ACC112 (cell line): ENCODE results near the gene FXYD2.

Source experiments
- H2AFZ ChIP-seq: fragments of 200-600 bp; sonication (generic); one replicate; pipeline ENCODE4 v1.6.0; 2017; ENCODE audit warnings: antibody characterized with exemption, low read length; ENCODE audit not compliant: unreplicated experiment
- H3K27ac ChIP-seq: fragments of 200-600 bp; sonication (generic); 2 replicates; pipeline ENCODE4 v1.5.1; 2014; ENCODE audit warnings: low read depth, mild to moderate bottlenecking, antibody characterized with exemption, low read length, moderate library complexity
- H3K27me3 ChIP-seq: fragments of 200-600 bp; sonication (generic); 2 replicates; pipeline ENCODE4 v1.6.1; 2014; ENCODE audit warnings: mild to moderate bottlenecking, antibody characterized with exemption, low read length, moderate library complexity, mixed read lengths; ENCODE audit not compliant: insufficient read depth
- H3K36me3 ChIP-seq: fragments of 200-600 bp; sonication (generic); 2 replicates; pipeline ENCODE4 v1.6.1; 2016; ENCODE audit warnings: mild to moderate bottlenecking, antibody characterized with exemption, low read length, moderate library complexity, mixed read lengths; ENCODE audit not compliant: insufficient read depth
- H3K4me1 ChIP-seq: fragments of 200-600 bp; sonication (generic); one replicate; pipeline ENCODE4 v1.6.1; 2016; ENCODE audit warnings: low read length, mixed read lengths; ENCODE audit not compliant: insufficient read depth, unreplicated experiment, control insufficient read depth
- H3K4me3 ChIP-seq: fragments of 200-600 bp; sonication (generic); 2 replicates; pipeline ENCODE4 v1.5.1; 2014; ENCODE audit warnings: mild to moderate bottlenecking, low read depth, low read length
- H3K79me2 ChIP-seq: fragments of 200-600 bp; sonication (generic); one replicate; pipeline ENCODE4 v1.6.0; 2016; ENCODE audit warnings: low read length; ENCODE audit not compliant: control insufficient read depth, unreplicated experiment, insufficient read depth

FXYD2 gene

DNA sequence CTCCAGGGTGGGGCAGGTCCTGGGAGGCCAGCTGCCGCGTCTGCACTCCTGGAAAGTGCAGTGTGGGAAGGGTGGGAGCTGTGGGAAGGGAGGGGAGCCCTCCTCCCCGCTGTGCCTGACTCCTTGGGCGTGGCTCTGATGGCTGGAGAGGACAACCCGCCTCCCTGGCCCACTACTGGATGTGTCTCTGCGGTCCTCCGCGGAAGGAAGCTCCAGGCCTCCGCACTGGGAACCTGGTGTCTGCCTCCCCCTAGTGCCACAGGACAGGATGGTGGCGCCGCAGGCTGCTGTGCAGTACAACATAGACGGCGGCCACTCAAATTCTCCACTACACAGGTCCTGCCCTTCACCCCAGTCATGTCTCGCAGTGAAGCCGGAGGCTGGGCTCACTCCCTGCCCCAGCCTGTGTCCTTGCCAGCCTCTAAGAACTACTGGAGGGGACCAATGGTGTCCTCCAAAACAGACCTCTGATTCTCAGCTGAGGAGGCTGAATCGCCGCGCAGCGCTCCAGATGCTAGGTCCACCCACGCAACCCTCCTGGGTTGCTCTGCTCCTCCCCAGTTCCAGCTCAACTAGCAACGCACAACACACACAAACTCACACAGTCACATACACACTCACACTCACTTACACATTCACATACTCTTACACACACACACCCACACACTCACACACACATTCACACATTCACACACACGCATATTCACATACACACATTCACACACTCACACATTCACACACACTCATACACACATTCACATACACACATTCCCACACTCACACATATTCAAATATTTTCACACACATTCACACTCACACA lies 15.1 kb downstream of the FXYD2 start:
- no peak overlapping the region for H2AFZ ChIP-seq
- H3K4me1 ChIP-seq: no peaks in the 10 kb centered on the region
- no peaks in the 10 kb centered on the region for H3K36me3 ChIP-seq
- no peak overlapping the region for H3K27ac ChIP-seq
- no peaks in the 10 kb centered on the region for H3K79me2 ChIP-seq
- H3K4me3 ChIP-seq: peak overlapping the region; percentile 54; the same call in 1 of the 2 replicates
- H3K27me3 ChIP-seq: peaks cover 11% of the 10 kb centered on the region; the same call in 1 of the 2 replicates

DNA sequence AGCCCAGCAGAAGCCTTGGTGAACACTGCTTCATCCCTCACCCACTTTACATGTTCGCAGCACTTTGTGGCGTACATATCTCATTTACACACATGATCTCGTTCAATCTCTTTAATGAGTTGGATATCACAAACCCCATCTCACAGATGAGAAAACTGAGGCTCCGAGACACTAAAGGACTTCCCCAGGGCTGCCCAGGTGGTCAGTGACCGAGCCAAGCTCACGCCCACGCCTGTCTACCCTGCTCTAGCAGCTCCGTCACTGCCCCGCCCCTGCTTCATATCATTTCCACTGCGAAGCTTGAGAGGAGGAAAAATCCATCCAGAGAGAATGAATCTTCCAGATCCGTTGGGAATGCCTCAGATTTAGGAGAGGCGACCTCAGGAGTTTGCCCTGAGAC lies 15.8 kb downstream of the FXYD2 start:
- no peaks in the 10 kb centered on the region for H3K4me1 ChIP-seq
- no peak overlapping the region for H2AFZ ChIP-seq
- 0 out of 2 replicates have a peak overlapping the region, but pooled peaks have one; percentile 14 for H3K4me3 ChIP-seq
- no peaks in the 10 kb centered on the region for H3K79me2 ChIP-seq
- no peak overlapping the region for H3K27ac ChIP-seq
- H3K27me3 ChIP-seq: peaks cover 11% of the 10 kb centered on the region; the same call in 1 of the 2 replicates
- no peaks in the 10 kb centered on the region for H3K36me3 ChIP-seq

DNA sequence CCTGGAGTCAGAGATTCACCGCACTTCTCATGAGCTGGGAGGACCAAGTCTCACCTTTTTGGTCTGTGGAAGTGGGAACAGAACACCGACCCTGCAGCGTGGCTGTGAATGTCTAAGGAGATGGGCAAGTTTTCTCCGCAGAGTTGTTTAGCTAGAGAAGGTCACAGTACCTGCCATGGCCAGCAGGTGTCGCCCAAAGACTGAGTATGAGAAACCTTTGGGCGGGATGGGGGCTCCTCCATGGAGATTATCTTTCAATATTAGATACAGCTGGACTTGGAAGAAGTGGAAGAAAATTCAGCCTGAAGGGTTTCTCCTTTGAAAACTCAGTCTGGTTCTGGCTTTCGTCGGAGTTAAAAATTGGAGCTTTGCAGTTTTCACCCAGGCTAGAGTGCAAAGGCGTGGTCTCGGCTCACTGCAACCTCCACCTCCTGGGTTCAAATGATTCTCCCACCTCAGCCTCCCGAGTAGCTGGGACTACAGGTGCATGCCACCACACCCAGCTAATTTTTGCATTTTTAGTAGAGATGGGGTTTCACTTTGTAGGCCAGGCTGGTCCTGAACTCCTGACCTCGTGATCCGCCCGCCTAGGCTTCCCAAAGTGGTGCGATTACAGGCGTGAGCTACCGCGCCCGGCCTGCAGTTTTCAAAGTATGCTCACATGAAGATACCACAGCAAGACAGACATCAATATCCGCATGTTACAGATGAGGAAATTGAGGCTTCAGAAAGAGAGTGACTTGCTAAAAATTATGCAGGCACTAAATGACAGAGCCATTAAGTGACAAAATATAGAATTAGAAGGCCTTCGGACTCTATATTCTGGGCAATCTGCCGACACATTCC lies 16.8 kb downstream of the FXYD2 start:
- no peak overlapping the region for H2AFZ ChIP-seq
- no peaks in the 10 kb centered on the region for H3K79me2 ChIP-seq
- no peak overlapping the region for H3K4me3 ChIP-seq

DNA sequence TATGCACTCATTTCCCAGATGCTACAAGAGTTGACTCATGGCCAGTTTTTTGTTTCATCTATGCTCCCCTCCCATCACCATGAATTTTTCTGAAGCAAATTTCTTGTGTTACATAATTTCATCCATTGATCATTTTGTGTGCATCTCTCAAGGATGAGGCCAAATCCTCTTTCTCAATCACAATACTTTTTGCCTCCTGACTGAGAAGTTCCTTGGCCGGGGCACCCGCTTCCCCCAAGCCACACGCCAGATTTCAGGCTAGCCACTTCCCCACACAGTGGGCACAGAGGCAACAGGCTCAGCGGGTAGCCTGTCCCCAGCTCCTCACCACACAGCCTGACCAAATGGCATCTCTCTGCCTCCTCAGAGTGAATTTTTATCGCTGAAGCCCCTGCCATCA lies 17.7 kb downstream of the FXYD2 start:
- Histone ChIP-seq H3K27ac (no peak overlapping the region), H3K4me3 (no peak overlapping the region), H3K36me3 (no peaks in the 10 kb centered on the region), H3K79me2 (no peaks in the 10 kb centered on the region), H3K27me3 (peaks cover 16% of the 10 kb centered on the region; the same call in 1 of the 2 replicates), H3K4me1 (no peaks in the 10 kb centered on the region), H2AFZ (no peak overlapping the region)

More for the DNA sequence above, 16.8 kb downstream of the FXYD2 start:
- H3K36me3 ChIP-seq: no peaks in the 10 kb centered on the region
- H3K4me1 ChIP-seq: no peaks in the 10 kb centered on the region
- peaks cover 11% of the 10 kb centered on the region; the same call in 1 of the 2 replicates for H3K27me3 ChIP-seq
- no peak overlapping the region for H3K27ac ChIP-seq

DNA sequence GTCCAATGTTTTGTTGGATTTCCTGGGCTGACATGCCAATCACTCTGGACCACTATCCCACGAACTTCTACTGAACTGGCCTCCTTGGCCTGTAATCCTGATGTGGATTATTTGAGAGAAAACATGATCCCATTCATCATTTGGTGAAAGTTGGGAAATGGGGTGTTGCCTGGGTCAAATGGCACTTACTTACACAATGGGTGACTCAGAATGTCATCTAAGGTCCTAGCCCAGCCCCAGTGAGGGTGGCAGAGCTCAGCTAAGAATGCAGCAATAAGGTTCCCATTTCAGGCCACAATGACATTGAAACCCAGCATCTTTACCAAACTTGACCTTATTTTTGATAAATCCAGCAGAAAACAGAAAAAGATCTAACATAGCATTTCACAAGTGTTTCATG lies 19.5 kb downstream of the FXYD2 start:
- Histone ChIP-seq H2AFZ (no peak overlapping the region), H3K4me1 (no peaks in the 10 kb centered on the region), H3K27ac (no peak overlapping the region), H3K36me3 (no peaks in the 10 kb centered on the region), H3K79me2 (no peaks in the 10 kb centered on the region), H3K4me3 (no peak overlapping the region), H3K27me3 (peaks cover 29% of the 10 kb centered on the region)

DNA sequence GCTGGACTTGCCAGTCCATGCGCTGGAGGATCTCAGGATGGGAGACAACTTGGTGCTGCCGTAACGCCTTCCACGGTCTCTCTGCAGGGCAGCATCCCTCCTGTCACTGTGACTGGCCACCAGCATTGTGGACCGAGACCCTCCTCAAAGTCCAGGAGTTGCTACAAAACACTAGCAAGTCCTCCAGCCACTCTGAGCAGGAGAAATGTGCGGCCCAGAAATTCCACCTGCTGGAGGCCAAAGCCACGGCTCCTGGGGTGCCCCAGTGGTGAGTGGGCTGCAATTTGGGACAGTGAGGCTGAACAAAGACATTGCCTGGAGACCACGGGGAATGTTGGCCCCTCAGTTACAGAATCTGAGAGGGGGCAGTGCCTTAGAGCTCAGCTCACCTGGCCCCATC lies 20.6 kb downstream of the FXYD2 start:
- no peaks in the 10 kb centered on the region for H3K79me2 ChIP-seq
- H3K4me1 ChIP-seq: no peaks in the 10 kb centered on the region
- H3K27ac ChIP-seq: no peak overlapping the region
- no peak overlapping the region for H2AFZ ChIP-seq
- no peaks in the 10 kb centered on the region for H3K36me3 ChIP-seq
- peaks cover 36% of the 10 kb centered on the region for H3K27me3 ChIP-seq
- H3K4me3 ChIP-seq: no peak overlapping the region

DNA sequence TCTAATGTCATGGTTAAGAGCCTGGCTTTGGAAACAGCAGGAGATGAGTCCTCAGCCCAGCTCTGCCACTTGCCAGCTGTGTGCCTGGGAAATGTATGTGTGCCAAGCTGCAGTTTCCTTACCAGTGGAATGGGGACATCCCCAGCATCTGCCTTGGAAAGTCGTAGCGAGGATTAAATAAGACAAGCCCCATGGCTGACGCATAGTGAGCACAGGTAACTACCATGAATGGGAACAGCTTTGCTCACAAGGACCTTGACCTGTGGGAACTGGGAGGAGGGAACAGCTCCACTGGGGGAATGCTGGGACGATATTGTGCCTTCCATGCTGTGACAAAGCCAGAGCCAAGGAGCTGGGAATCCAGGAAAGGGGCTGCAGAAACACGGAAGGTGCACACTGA lies 24.9 kb downstream of the FXYD2 start:
- peaks cover 71% of the 10 kb centered on the region for H3K27me3 ChIP-seq

DNA sequence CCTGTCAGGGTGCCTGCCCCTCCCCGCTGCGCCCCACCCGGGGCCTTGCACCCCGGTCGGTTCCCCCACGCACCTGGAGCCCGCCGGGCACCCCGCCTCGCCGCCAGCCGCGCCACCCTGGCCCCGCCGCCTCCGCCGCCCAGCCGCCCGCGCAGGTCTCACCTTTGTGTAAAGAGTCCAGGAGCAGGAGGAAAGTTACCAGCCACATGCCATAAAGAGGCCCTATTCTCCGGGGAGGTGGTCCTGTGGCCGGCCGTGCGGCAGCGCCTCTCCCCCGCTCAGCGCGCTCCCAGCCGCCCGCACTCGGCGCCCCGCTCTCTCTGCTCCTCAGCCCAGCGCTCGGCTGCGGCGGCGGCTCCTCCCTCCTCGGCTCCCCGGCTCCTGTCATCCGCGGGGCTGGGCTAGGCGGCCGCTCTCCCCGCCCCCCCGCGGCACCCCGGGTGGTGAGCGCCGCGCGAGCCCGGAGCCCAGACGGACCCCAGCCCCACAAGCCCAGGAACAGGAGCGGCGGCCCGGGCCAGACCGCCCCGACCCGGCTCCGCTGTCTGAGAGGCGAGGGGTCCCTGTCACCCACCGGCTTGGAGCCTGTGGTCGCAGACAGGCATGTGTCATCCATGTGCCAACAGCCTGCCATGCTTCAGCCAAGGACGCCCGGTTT lies 27.5 kb downstream of the FXYD2 start, which contains the start of gene DSCAML1:
DSCAML1 (minus strand) TSS at position 345 of the 658 bp plus-strand sequence; CDS start at position 208, 137 bp downstream.
- peaks cover 95% of the 10 kb centered on the region for H3K27me3 ChIP-seq
- no peak within 1 kb of the TSS for H3K27ac ChIP-seq
- H2AFZ ChIP-seq: no peak within 1 kb of the TSS
- no peaks in the 10 kb centered on the region for H3K4me1 ChIP-seq
- no peaks in the 10 kb centered on the region for H3K79me2 ChIP-seq
- H3K36me3 ChIP-seq: no peaks in the 10 kb centered on the region
- H3K4me3 ChIP-seq: no peak within 1 kb of the TSS

More for the DNA sequence above, 24.9 kb downstream of the FXYD2 start:
- no peak overlapping the region for H2AFZ ChIP-seq
- no peaks in the 10 kb centered on the region for H3K4me1 ChIP-seq
- no peak overlapping the region for H3K4me3 ChIP-seq
- no peaks in the 10 kb centered on the region for H3K36me3 ChIP-seq
- H3K79me2 ChIP-seq: no peaks in the 10 kb centered on the region
- no peak overlapping the region for H3K27ac ChIP-seq

DNA sequence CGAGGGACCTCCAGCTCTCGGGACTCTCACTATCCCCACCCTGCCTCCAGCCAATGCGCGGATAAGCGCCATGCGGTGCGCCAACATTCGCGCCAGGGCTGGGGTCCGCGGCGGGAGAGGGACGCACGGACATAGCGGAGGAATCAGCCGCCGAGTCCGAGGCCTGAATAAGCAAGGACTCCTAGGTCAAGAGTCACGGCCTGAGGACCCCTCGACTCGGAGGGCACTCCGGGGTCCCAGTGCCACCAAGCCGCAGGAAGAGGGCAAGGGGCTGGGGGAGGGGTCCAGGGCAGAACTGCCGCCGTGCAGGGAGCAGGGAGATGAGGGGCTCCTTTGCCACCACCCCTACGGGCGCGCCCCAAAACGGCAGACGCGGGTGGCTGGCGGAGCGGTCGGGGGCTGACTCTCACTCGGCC lies 28.1 kb downstream of the FXYD2 start:
- Histone ChIP-seq H3K27ac (no peak overlapping the region), H3K4me3 (no peak overlapping the region), H3K27me3 (peaks cover 96% of the 10 kb centered on the region), H3K79me2 (no peaks in the 10 kb centered on the region), H2AFZ (no peak overlapping the region), H3K36me3 (no peaks in the 10 kb centered on the region), H3K4me1 (no peaks in the 10 kb centered on the region)
